Activated CD8-positive, alpha-beta T cell treated with anti-CD3 and anti-CD28 coated beads, Interleukin-2, amount 10 ng/mL, durations not matched to agents 7 days and 5 days (primary cell): ENCODE data around the gene XIAP. TPM values are rescaled to one million over a fixed set of nuclear protein-coding genes. Genes with fewer than 3 reads are reported as not detected.
"Not testable (repeated sequence)": the region's sequence is repeated elsewhere in the genome, so short reads cannot be mapped to it uniquely, and the experiment has no call there.

ENCODE experiments used
- ATAC-seq: fragments of 150-1000 bp; cut with Tn5 transposase; one replicate; pipeline ENCODE4 v1.10.0; 2021; ENCODE audit warnings: moderate library complexity
- CTCF ChIA-PET: fragments of 350-600 bp; sonication (Branson Sonifier 250); formaldehyde crosslinking; loops from one replicate; lab custom pipeline; 2021; ENCODE audit warnings: antibody characterized with exemption; lab: Charles Lee
- POLR2A ChIA-PET: fragments of 350-600 bp; sonication (Branson Sonifier 250); formaldehyde crosslinking; loops from one replicate; lab custom pipeline; 2021; ENCODE audit warnings: antibody characterized with exemption; lab: Charles Lee
- DNase-seq: peaks from one replicate; pipeline ENCODE4 v3.0.0-alpha.2; 2020
- H3K27ac Mint-ChIP-seq: one replicate; pipeline ENCODE4 v1.8.0; 2021; ENCODE audit warnings: mild to moderate bottlenecking, mixed read lengths
- H3K27me3 Mint-ChIP-seq: one replicate; pipeline ENCODE4 v1.8.0; 2021; ENCODE audit warnings: low read depth, mixed read lengths
- H3K36me3 Mint-ChIP-seq: one replicate; pipeline ENCODE4 v1.8.0; 2021; ENCODE audit warnings: low read depth, mixed read lengths
- H3K4me1 Mint-ChIP-seq: one replicate; pipeline ENCODE4 v1.8.0; 2021; ENCODE audit warnings: low read depth, mixed read lengths
- H3K4me3 Mint-ChIP-seq: one replicate; pipeline ENCODE4 v1.8.0; 2021; ENCODE audit warnings: mild to moderate bottlenecking, mixed read lengths
- H3K9me3 Mint-ChIP-seq: one replicate; pipeline ENCODE4 v1.8.0; 2022; ENCODE audit warnings: mixed read lengths; ENCODE audit not compliant: insufficient read depth
- total RNA-seq, 2 experiments: library from RNA; stranded (reverse); gene quantifications; one replicate each; pipeline ENCODE4 v1.2.3, GENCODE V29; 2021

XIAP gene
- total RNA-seq = 10 to 100 TPM; 33.9 to 38.0 TPM

GRCh38 chrX:123859846-123860838 lies at the start of gene XIAP:
XIAP (plus strand) TSS chrX:123860053; CDS start chrX:123885663, 25,610 bp downstream.
- Mint-ChIP-seq H3K27me3 (no peaks in the 10 kb centered on the region), H3K27ac (peak within 1 kb of the TSS; percentile 93), H3K4me3 (peak within 1 kb of the TSS; percentile 78), H3K4me1 (peaks cover 12% of the 10 kb centered on the region), H3K9me3 (no peaks in the 10 kb centered on the region), H3K36me3 (peaks cover 5% of the 10 kb centered on the region)
- ChIA-PET POLR2A (interaction anchor here (1.1 kb wide), 2 partner anchors 100 to 102 kb away, joined by 5 to 8 read pairs; partner anchors contain the start of gene STAG2), CTCF (interaction anchor here (1.5 to 2.1 kb wide), 2 partner anchors 27 kb away, joined by 4 to 5 read pairs; no protein-coding TSS in a partner anchor)
- DNase-seq (peak; percentile 76), ATAC-seq (peak; percentile 86)

GRCh38 chrX:123814343-123814742 lies 45.5 kb upstream of the XIAP start:
- Mint-ChIP-seq H3K27me3 (no peaks in the 10 kb centered on the region), H3K4me3 (no peak overlapping the region), H3K9me3 (no peaks in the 10 kb centered on the region), H3K36me3 (no peaks in the 10 kb centered on the region), H3K27ac (no peak overlapping the region), H3K4me1 (no peaks in the 10 kb centered on the region)
- ChIA-PET CTCF (no interaction called here), POLR2A (no interaction called here)
- no peak for ATAC-seq
- no peak for DNase-seq

GRCh38 chrX:123814934-123815394 lies 44.9 kb upstream of the XIAP start:
- ATAC-seq, H3K36me3 Mint-ChIP-seq, H3K9me3 Mint-ChIP-seq, DNase-seq, H3K4me1 Mint-ChIP-seq, CTCF ChIA-PET, POLR2A ChIA-PET, H3K4me3 Mint-ChIP-seq, H3K27me3 Mint-ChIP-seq, H3K27ac Mint-ChIP-seq: not testable (repeated sequence)

GRCh38 chrX:123817288-123817894 lies 42.5 kb upstream of the XIAP start:
- H3K4me3 Mint-ChIP-seq = no peak overlapping the region
- H3K4me1 Mint-ChIP-seq = no peaks in the 10 kb centered on the region
- ChIA-PET CTCF (no interaction called here), POLR2A (no interaction called here)
- ATAC-seq (no peak), DNase-seq (no peak)
- no peaks in the 10 kb centered on the region for H3K9me3 Mint-ChIP-seq
- H3K27ac Mint-ChIP-seq = no peak overlapping the region
- no peaks in the 10 kb centered on the region for H3K27me3 Mint-ChIP-seq
- no peaks in the 10 kb centered on the region for H3K36me3 Mint-ChIP-seq

- ATAC-seq (no peak), DNase-seq (no peak)
- no peaks in the 10 kb centered on the region for H3K9me3 Mint-ChIP-seq
- H3K4me1 Mint-ChIP-seq = no peaks in the 10 kb centered on the region
- POLR2A ChIA-PET = no interaction called here
- no peak overlapping the region for H3K4me3 Mint-ChIP-seq
- H3K27me3 Mint-ChIP-seq = no peaks in the 10 kb centered on the region
- no peak overlapping the region for H3K27ac Mint-ChIP-seq
- CTCF ChIA-PET = no interaction called here
- no peaks in the 10 kb centered on the region for H3K36me3 Mint-ChIP-seq
Measured at GRCh38 chrX:123818243-123818642, 41.6 kb upstream of the XIAP start.

- Mint-ChIP-seq H3K4me3 (no peak overlapping the region), H3K27me3 (no peaks in the 10 kb centered on the region), H3K36me3 (no peaks in the 10 kb centered on the region), H3K9me3 (no peaks in the 10 kb centered on the region), H3K4me1 (no peaks in the 10 kb centered on the region), H3K27ac (no peak overlapping the region)
- ATAC-seq (no peak), DNase-seq (no peak)
- CTCF ChIA-PET = no interaction called here
- POLR2A ChIA-PET = no interaction called here
Measured at GRCh38 chrX:123822965-123823364, 36.9 kb upstream of the XIAP start.

- Mint-ChIP-seq H3K27ac (no peak overlapping the region), H3K36me3 (no peaks in the 10 kb centered on the region), H3K9me3 (no peaks in the 10 kb centered on the region), H3K27me3 (peaks cover 3% of the 10 kb centered on the region), H3K4me3 (no peak overlapping the region), H3K4me1 (no peaks in the 10 kb centered on the region)
- ChIA-PET POLR2A (no interaction called here), CTCF (interaction anchor here (1.7 kb wide), 1 partner anchor 24 kb away, joined by 3 read pairs; no protein-coding TSS in a partner anchor)
- ATAC-seq (no peak), DNase-seq (no peak)
Measured at GRCh38 chrX:123830309-123830708, 29.5 kb upstream of the XIAP start.

- H3K27me3 Mint-ChIP-seq = peaks cover 3% of the 10 kb centered on the region
- ChIA-PET POLR2A (interaction anchor here (0.6 kb wide), 1 partner anchor 873 kb away, joined by 3 read pairs; no protein-coding TSS in a partner anchor), CTCF (interaction anchor here (0.6 to 2.3 kb wide), 19 partner anchors 22 to 236 kb away, joined by 3 to 10 read pairs (median 4); partner anchors contain the start of gene XIAP)
- no peak overlapping the region for H3K4me3 Mint-ChIP-seq
- no peaks in the 10 kb centered on the region for H3K4me1 Mint-ChIP-seq
- ATAC-seq (peak; percentile 86), DNase-seq (peak; percentile 70)
- H3K36me3 Mint-ChIP-seq = no peaks in the 10 kb centered on the region
- H3K27ac Mint-ChIP-seq = no peak overlapping the region
- H3K9me3 Mint-ChIP-seq = no peaks in the 10 kb centered on the region
Measured at GRCh38 chrX:123833387-123833786, 26.5 kb upstream of the XIAP start.

- Mint-ChIP-seq H3K9me3 (no peaks in the 10 kb centered on the region), H3K4me3 (no peak overlapping the region), H3K27ac (no peak overlapping the region), H3K4me1 (no peaks in the 10 kb centered on the region), H3K36me3 (no peaks in the 10 kb centered on the region), H3K27me3 (peaks cover 3% of the 10 kb centered on the region)
- POLR2A ChIA-PET = no interaction called here
- no peak for ATAC-seq
- CTCF ChIA-PET = interaction anchor here (0.8 to 2.3 kb wide), 11 partner anchors 21 to 229 kb away, joined by 3 to 10 read pairs (median 5); partner anchors contain the start of gene XIAP
- no peak for DNase-seq
Measured at GRCh38 chrX:123834116-123834515, 25.7 kb upstream of the XIAP start.

GRCh38 chrX:123835661-123836371 lies 24.0 kb upstream of the XIAP start:
- DNase-seq = no peak
- CTCF ChIA-PET = no interaction called here
- no peak overlapping the region for H3K4me3 Mint-ChIP-seq
- no peak for ATAC-seq
- no peaks in the 10 kb centered on the region for H3K9me3 Mint-ChIP-seq
- POLR2A ChIA-PET = interaction anchor here (0.6 to 0.9 kb wide), 2 partner anchors 12 to 125 kb away, joined by 3 read pairs; no protein-coding TSS in a partner anchor
- no peak overlapping the region for H3K27ac Mint-ChIP-seq
- no peaks in the 10 kb centered on the region for H3K36me3 Mint-ChIP-seq
- H3K4me1 Mint-ChIP-seq = no peaks in the 10 kb centered on the region
- H3K27me3 Mint-ChIP-seq = peaks cover 3% of the 10 kb centered on the region

GRCh38 chrX:123845129-123845528 lies 14.7 kb upstream of the XIAP start:
- H3K4me3 Mint-ChIP-seq, CTCF ChIA-PET, ATAC-seq, H3K4me1 Mint-ChIP-seq, POLR2A ChIA-PET, H3K36me3 Mint-ChIP-seq, DNase-seq, H3K27me3 Mint-ChIP-seq, H3K9me3 Mint-ChIP-seq, H3K27ac Mint-ChIP-seq: not testable (repeated sequence)
